ENCODE measurements around the gene PHF2. TPM values are rescaled to one million over a fixed set of nuclear protein-coding genes. Genes with fewer than 3 reads are reported as not detected.

Gene PHF2
- total RNA-seq, 1 donor from 2014 or later: 40.3 TPM

GRCh38 chr9:93662952-93663572, 86.7 kb downstream of the PHF2 start:
- H3K27ac Mint-ChIP-seq (ENCODE audit: unreplicated experiment): no peak overlapping the region
- no peak overlapping the region for H3K4me3 Mint-ChIP-seq (ENCODE audit: unreplicated experiment)
- no peak for TF ChIP-seq CTCF (IDR thresholded peaks at IDR 0.05)
- H3K9me3 Mint-ChIP-seq (ENCODE audit: unreplicated experiment): no peaks in the 10 kb centered on the region
- H3K27me3 Mint-ChIP-seq (ENCODE audit: unreplicated experiment): no peaks in the 10 kb centered on the region
- DNase-seq (ENCODE audit: extremely low spot score, unreplicated experiment): no peak
- H3K4me1 Mint-ChIP-seq (ENCODE audit: unreplicated experiment): no peaks in the 10 kb centered on the region
- peaks cover 5% of the 10 kb centered on the region for H3K36me3 Mint-ChIP-seq (ENCODE audit: unreplicated experiment)

- Mint-ChIP-seq H3K4me3 (ENCODE audit: unreplicated experiment) (no peak overlapping the region), H3K36me3 (ENCODE audit: unreplicated experiment) (peaks cover 2% of the 10 kb centered on the region), H3K4me1 (ENCODE audit: unreplicated experiment) (no peaks in the 10 kb centered on the region), H3K27me3 (ENCODE audit: unreplicated experiment) (no peaks in the 10 kb centered on the region), H3K9me3 (ENCODE audit: unreplicated experiment) (no peaks in the 10 kb centered on the region), H3K27ac (ENCODE audit: unreplicated experiment) (no peak overlapping the region)
- no peak for TF ChIP-seq CTCF (IDR thresholded peaks at IDR 0.05)
- no peak for DNase-seq (ENCODE audit: extremely low spot score, unreplicated experiment)
These were observed 87.6 kb downstream of the PHF2 start for GRCh38 chr9:93663877-93664548.

GRCh38 chr9:93664549-93665120, 88.3 kb downstream of the PHF2 start:
- no peak for DNase-seq (ENCODE audit: extremely low spot score, unreplicated experiment)
- no peaks in the 10 kb centered on the region for H3K9me3 Mint-ChIP-seq (ENCODE audit: unreplicated experiment)
- TF ChIP-seq CTCF (IDR thresholded peaks at IDR 0.05): no peak
- no peaks in the 10 kb centered on the region for H3K27me3 Mint-ChIP-seq (ENCODE audit: unreplicated experiment)
- no peak overlapping the region for H3K27ac Mint-ChIP-seq (ENCODE audit: unreplicated experiment)
- no peak overlapping the region for H3K4me3 Mint-ChIP-seq (ENCODE audit: unreplicated experiment)
- H3K4me1 Mint-ChIP-seq (ENCODE audit: unreplicated experiment): no peaks in the 10 kb centered on the region
- peaks cover 2% of the 10 kb centered on the region for H3K36me3 Mint-ChIP-seq (ENCODE audit: unreplicated experiment)

GRCh38 chr9:93665128-93665636, 88.8 kb downstream of the PHF2 start:
- TF ChIP-seq CTCF (IDR thresholded peaks at IDR 0.05): no peak
- Mint-ChIP-seq H3K4me1 (ENCODE audit: unreplicated experiment) (no peaks in the 10 kb centered on the region), H3K27ac (ENCODE audit: unreplicated experiment) (no peak overlapping the region), H3K27me3 (ENCODE audit: unreplicated experiment) (no peaks in the 10 kb centered on the region), H3K9me3 (ENCODE audit: unreplicated experiment) (no peaks in the 10 kb centered on the region), H3K4me3 (ENCODE audit: unreplicated experiment) (no peak overlapping the region), H3K36me3 (ENCODE audit: unreplicated experiment) (peaks cover 2% of the 10 kb centered on the region)
- DNase-seq (ENCODE audit: extremely low spot score, unreplicated experiment): no peak

Measured in osteocyte (in vitro differentiated cells).